ENCODE results near the gene PBOV1.

The PBOV1 gene

GRCh38 chr6:138204303-138204702 lies 14.0 kb downstream of the PBOV1 start:
- DNase-seq, result no peak

GRCh38 chr6:138203315-138203714 lies 15.0 kb downstream of the PBOV1 start:
- DNase-seq, result no peak

GRCh38 chr6:138201836-138202235 lies 16.5 kb downstream of the PBOV1 start:
- DNase-seq, result no peak

GRCh38 chr6:138198430-138199091 lies 19.7 kb downstream of the PBOV1 start:
- no peak for DNase-seq

GRCh38 chr6:138197570-138197969 lies 20.7 kb downstream of the PBOV1 start:
- DNase-seq, result no peak

- no peak for DNase-seq
Observed at GRCh38 chr6:138196122-138196738, 22.1 kb downstream of the PBOV1 start.

GRCh38 chr6:138194287-138194686 lies 24.0 kb downstream of the PBOV1 start:
- no peak for DNase-seq

GRCh38 chr6:138188278-138188941 lies 29.9 kb downstream of the PBOV1 start:
- no peak for DNase-seq

GRCh38 chr6:138187156-138187555 lies 31.1 kb downstream of the PBOV1 start:
- DNase-seq, result no peak

- DNase-seq, result no peak
Observed at GRCh38 chr6:138184230-138184629, 34.1 kb downstream of the PBOV1 start.

- no peak for DNase-seq
Observed at GRCh38 chr6:138183790-138184134, 34.5 kb downstream of the PBOV1 start.

- DNase-seq, result no peak
Observed at GRCh38 chr6:138182939-138183789, 35.1 kb downstream of the PBOV1 start.

- no peak for DNase-seq
Observed at GRCh38 chr6:138176652-138177232, 41.5 kb downstream of the PBOV1 start.

- DNase-seq, result no peak
Observed at GRCh38 chr6:138175596-138175995, 42.7 kb downstream of the PBOV1 start.

All from CD4-positive, alpha-beta T cell treated with Interleukin-17A for 1 hour (primary cell).